ENCODE results near the gene KCNIP2.

Gene KCNIP2

DNA sequence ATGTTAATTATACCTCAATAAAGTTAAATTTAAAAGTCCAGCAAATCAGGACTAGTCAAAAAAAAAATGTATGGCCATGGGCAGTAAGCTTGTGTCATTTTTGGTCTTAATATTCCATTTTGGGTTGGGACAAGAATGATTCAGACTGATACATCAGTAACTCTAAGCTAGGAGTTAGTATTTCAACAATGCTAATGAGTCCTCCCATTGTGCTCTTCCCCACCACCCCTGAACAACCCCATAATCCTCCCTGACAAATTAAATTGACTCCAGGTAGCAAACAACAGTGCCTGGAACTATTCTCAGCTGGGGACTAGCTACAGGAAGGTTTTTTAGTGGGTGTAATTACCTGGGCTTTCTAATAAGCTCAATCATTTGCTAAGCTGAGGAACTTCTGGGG lies 30.7 kb upstream of the KCNIP2 start:
- DNase-seq (ENCODE audit: low read depth): no peak
- H3K4me3 ChIP-seq (ENCODE audit: low read depth, low read length): no peak overlapping the region
- TF ChIP-seq, protein P1, sequence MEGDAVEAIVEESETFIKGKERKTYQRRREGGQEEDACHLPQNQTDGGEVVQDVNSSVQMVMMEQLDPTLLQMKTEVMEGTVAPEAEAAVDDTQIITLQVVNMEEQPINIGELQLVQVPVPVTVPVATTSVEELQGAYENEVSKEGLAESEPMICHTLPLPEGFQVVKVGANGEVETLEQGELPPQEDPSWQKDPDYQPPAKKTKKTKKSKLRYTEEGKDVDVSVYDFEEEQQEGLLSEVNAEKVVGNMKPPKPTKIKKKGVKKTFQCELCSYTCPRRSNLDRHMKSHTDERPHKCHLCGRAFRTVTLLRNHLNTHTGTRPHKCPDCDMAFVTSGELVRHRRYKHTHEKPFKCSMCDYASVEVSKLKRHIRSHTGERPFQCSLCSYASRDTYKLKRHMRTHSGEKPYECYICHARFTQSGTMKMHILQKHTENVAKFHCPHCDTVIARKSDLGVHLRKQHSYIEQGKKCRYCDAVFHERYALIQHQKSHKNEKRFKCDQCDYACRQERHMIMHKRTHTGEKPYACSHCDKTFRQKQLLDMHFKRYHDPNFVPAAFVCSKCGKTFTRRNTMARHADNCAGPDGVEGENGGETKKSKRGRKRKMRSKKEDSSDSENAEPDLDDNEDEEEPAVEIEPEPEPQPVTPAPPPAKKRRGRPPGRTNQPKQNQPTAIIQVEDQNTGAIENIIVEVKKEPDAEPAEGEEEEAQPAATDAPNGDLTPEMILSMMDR (IDR thresholded peaks at IDR 0.05; ENCODE audit: insufficient read depth, low read depth, low read length, missing control alignments): no peak

GRCh38 chr10:101867931-101868330 lies 24.3 kb upstream of the KCNIP2 start:
- H3K4me3 ChIP-seq (ENCODE audit: low read depth, low read length): no peak overlapping the region
- no peak for DNase-seq (ENCODE audit: low read depth)
- TF ChIP-seq, protein P1 (IDR thresholded peaks at IDR 0.05; ENCODE audit: insufficient read depth, low read depth, low read length, missing control alignments): no peak

DNA sequence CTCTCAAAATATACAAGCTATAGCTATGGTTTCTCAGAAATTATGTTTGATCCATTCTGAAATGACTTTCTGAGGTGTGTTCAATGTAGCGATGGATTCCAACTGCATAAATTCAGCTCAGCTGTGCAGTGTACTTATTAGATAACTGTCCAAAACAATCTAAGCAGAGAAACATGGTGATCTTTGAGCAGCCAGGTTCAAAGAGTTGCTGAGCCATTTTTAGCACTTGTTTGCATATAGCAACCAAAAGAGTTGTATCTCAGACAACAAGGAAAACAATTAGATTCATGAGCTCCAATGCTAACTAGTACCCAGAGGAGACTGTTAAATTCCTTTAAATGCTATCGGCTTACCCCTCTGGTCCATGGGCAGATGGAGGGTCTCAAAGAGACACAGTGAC lies 15.9 kb upstream of the KCNIP2 start:
- TF ChIP-seq, protein P1 (IDR thresholded peaks at IDR 0.05; ENCODE audit: insufficient read depth, low read depth, low read length, missing control alignments): no peak
- DNase-seq (ENCODE audit: low read depth): peak; percentile 63
- H3K4me3 ChIP-seq (ENCODE audit: low read depth, low read length): peak overlapping the region; percentile 44

- TF ChIP-seq, protein P1 (IDR thresholded peaks at IDR 0.05; ENCODE audit: insufficient read depth, low read depth, low read length, missing control alignments): no peak
- H3K4me3 ChIP-seq (ENCODE audit: low read depth, low read length): peak overlapping the region; percentile 44
- peak; percentile 80 for DNase-seq (ENCODE audit: low read depth)
Measured at GRCh38 chr10:101858723-101859500, 15.3 kb upstream of the KCNIP2 start.

DNA sequence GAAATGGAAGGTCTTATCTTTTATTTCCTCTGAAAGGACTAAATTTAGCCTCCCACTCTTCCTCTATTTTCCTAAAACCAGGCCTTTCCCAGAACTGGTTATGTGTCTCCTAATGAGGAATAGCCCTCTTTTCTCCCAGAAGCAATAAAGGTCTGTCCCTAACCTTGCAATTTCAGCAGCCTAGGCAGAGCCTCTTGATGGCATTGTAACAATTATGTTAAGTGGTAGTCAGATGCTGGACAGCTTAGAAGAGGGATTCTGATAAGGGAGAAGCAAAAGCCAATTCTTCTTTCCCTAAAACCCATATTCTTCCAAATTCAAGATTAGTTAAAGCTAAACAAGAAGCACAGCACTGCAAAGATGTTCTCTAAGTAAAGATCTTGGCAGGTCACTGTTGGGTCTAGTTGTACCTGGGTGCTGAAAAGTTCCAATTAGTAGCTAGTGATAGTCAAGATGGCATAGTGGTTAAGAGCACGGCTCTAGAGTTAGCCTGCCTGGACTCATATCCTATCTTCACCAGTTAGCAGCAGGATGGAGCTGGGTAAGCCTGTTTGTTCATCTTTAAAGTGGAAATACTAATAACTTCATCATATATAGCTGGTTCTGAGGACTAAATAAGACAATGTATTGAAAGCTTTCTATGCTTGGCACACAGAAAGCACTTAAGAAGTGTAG lies 14.3 kb upstream of the KCNIP2 start:
- TF ChIP-seq, protein P1 (IDR thresholded peaks at IDR 0.05; ENCODE audit: insufficient read depth, low read depth, low read length, missing control alignments): no peak
- no peak for DNase-seq (ENCODE audit: low read depth)

GRCh38 chr10:101856626-101857025 lies 13.0 kb upstream of the KCNIP2 start:
- H3K4me3 ChIP-seq (ENCODE audit: low read depth, low read length): no peak overlapping the region
- DNase-seq (ENCODE audit: low read depth): no peak
- TF ChIP-seq, protein P1 (IDR thresholded peaks at IDR 0.05; ENCODE audit: insufficient read depth, low read depth, low read length, missing control alignments): no peak

More for the DNA sequence above, 14.3 kb upstream of the KCNIP2 start:
- H3K4me3 ChIP-seq (ENCODE audit: low read depth, low read length): peak overlapping the region; percentile 44
